22Rv1 (cell line): Measurements from ENCODE around the gene CYLD.

Source experiments
- ZFX ChIP-seq: fragments of 450-650 bp; IDR thresholded peaks from 2 replicates; pipeline ENCODE4 v1.6.1; 2017; ENCODE audit warnings: antibody characterized with exemption, borderline replicate concordance
- TF ChIP-seq, protein P1 (sequence below): fragments of 450-650 bp; IDR thresholded peaks from 2 replicates; pipeline ENCODE4 v1.5.1; 2017; ENCODE audit warnings: mild to moderate bottlenecking

GRCh38 chr16:50839356-50839755 is 97.5 kb downstream of the CYLD start:
- TF ChIP-seq, protein P1, sequence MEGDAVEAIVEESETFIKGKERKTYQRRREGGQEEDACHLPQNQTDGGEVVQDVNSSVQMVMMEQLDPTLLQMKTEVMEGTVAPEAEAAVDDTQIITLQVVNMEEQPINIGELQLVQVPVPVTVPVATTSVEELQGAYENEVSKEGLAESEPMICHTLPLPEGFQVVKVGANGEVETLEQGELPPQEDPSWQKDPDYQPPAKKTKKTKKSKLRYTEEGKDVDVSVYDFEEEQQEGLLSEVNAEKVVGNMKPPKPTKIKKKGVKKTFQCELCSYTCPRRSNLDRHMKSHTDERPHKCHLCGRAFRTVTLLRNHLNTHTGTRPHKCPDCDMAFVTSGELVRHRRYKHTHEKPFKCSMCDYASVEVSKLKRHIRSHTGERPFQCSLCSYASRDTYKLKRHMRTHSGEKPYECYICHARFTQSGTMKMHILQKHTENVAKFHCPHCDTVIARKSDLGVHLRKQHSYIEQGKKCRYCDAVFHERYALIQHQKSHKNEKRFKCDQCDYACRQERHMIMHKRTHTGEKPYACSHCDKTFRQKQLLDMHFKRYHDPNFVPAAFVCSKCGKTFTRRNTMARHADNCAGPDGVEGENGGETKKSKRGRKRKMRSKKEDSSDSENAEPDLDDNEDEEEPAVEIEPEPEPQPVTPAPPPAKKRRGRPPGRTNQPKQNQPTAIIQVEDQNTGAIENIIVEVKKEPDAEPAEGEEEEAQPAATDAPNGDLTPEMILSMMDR: no peak
- no peak for TF ChIP-seq ZFX
